Left ventricle myocardium inferior (tissue), 1 donor: ENCODE results near the gene MAP6. TPM values are rescaled to one million over a fixed set of nuclear protein-coding genes. Genes with fewer than 3 reads are reported as not detected.
A peak's percentile ranks its signal among the peaks of the same experiment; 100 is the strongest.

Experiments
- DNase-seq: peaks from one replicate; pipeline ENCODE4 v3.0.0-alpha.2; 2020
- H3K27ac ChIP-seq: fragments of 200-600 bp; replicated peaks from 2 replicates; pipeline ENCODE4 v1.8.0; 2021
- H3K27me3 ChIP-seq: fragments of 200-600 bp; 2 replicates; pipeline ENCODE4 v1.8.0; 2021; ENCODE audit warnings: low read depth
- H3K36me3 ChIP-seq: fragments of 200-600 bp; 2 replicates; pipeline ENCODE4 v1.8.0; 2021
- H3K4me1 ChIP-seq: fragments of 200-600 bp; 2 replicates; pipeline ENCODE4 v1.8.0; 2021
- H3K4me3 ChIP-seq: fragments of 200-600 bp; 2 replicates; pipeline ENCODE4 v1.8.0; 2021; ENCODE audit warnings: mild to moderate bottlenecking, moderate library complexity
- H3K9me3 ChIP-seq: fragments of 200-600 bp; replicated peaks from 2 replicates; pipeline ENCODE4 v1.8.0; 2021
- CTCF ChIP-seq: fragments of 200-600 bp; IDR thresholded peaks from 2 replicates; pipeline ENCODE4 v1.8.0; 2021; ENCODE audit warnings: antibody characterized with exemption, mild to moderate bottlenecking, borderline replicate concordance
- intact Hi-C: fragments of 100-400 bp; cut with micrococcal nuclease; formaldehyde crosslinking; loops from one replicate; pipeline ENCODE4 v1.11.0; 2022
- total RNA-seq: library from RNA; stranded (reverse); fragmentation: NEBNext Ultra II Directional; extraction: Animal tissue kit (Norgen Biotek cat#: 25700); gene quantifications from one replicate; pipeline ENCODE4 v1.2.1, GENCODE V29; 2021
- donor health status: DM: no; HTN: yes; CAD: no; lungs with severe emphysema.

MAP6 gene
- total RNA-seq, 1 donor from 2014 or later = 5.7 TPM

DNA sequence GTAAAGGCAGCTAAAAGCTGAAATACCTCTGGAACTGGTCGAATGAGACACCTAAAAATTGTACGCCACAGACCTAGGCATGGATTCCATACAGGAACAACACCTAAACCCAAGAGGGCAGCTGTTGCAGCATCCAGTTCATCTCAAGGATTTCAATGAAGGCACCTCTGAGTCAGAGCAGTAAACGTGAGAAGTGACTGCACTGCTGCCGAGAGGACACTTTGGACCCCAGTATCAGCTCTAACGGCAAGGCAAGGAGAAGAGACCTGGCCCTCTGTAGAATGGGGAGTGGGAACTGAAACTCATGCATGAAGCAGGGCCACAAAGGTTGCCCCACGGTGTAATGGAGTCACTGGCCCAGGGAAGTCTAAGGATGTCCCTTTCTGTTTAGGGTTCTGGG, 23.9 kb downstream of the MAP6 start:
- H3K36me3 ChIP-seq = no peaks in the 10 kb centered on the region
- no peak overlapping the region for H3K27ac ChIP-seq
- peaks cover 3% of the 10 kb centered on the region for H3K4me1 ChIP-seq
- H3K4me3 ChIP-seq = no peak overlapping the region
- DNase-seq = no peak
- intact Hi-C loops = no loop called here
- H3K27me3 ChIP-seq = no peaks in the 10 kb centered on the region
- no peak for TF ChIP-seq CTCF
- H3K9me3 ChIP-seq = no peaks in the 10 kb centered on the region

GRCh38 chr11:75644370-75644769, 24.5 kb downstream of the MAP6 start:
- H3K4me1 ChIP-seq = peaks cover 9% of the 10 kb centered on the region
- intact Hi-C loops = no loop called here
- H3K9me3 ChIP-seq = no peaks in the 10 kb centered on the region
- no peak overlapping the region for H3K27ac ChIP-seq
- TF ChIP-seq CTCF = no peak
- no peaks in the 10 kb centered on the region for H3K36me3 ChIP-seq
- no peak overlapping the region for H3K4me3 ChIP-seq
- no peaks in the 10 kb centered on the region for H3K27me3 ChIP-seq
- DNase-seq = no peak

GRCh38 chr11:75642402-75643113, 26.3 kb downstream of the MAP6 start:
- H3K36me3 ChIP-seq = no peaks in the 10 kb centered on the region
- no peak for DNase-seq
- H3K27me3 ChIP-seq = no peaks in the 10 kb centered on the region
- H3K9me3 ChIP-seq = no peaks in the 10 kb centered on the region
- no peak for TF ChIP-seq CTCF
- H3K4me1 ChIP-seq = peaks cover 10% of the 10 kb centered on the region
- intact Hi-C loops = no loop called here
- H3K27ac ChIP-seq = no peak overlapping the region
- H3K4me3 ChIP-seq = no peak overlapping the region

DNA sequence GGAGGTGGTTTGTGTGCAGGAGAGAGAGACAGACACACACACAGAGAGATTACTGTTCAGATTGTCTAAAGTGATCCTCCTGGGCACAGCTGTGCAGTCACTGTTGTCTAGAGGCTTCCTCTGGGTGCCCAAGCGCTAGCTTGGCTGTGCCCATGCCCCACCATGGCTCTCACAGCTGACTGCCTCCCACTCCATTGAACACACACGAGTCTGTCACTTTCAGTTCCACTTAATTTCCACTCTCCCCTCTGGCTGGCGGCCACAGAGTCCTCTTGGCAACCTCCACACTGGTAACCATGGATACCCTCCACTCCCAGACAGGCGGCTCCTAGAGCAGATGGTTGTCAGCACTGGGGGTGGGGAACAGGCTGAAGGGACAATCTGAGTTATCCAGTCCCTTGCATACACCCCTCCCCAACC, 29.1 kb downstream of the MAP6 start:
- intact Hi-C loops = no loop called here
- Histone ChIP-seq H3K4me3 (no peak overlapping the region), H3K4me1 (peaks cover 21% of the 10 kb centered on the region), H3K27ac (no peak overlapping the region), H3K27me3 (no peaks in the 10 kb centered on the region), H3K9me3 (no peaks in the 10 kb centered on the region), H3K36me3 (no peaks in the 10 kb centered on the region)
- DNase-seq = peak; percentile 78
- TF ChIP-seq CTCF = no peak

DNA sequence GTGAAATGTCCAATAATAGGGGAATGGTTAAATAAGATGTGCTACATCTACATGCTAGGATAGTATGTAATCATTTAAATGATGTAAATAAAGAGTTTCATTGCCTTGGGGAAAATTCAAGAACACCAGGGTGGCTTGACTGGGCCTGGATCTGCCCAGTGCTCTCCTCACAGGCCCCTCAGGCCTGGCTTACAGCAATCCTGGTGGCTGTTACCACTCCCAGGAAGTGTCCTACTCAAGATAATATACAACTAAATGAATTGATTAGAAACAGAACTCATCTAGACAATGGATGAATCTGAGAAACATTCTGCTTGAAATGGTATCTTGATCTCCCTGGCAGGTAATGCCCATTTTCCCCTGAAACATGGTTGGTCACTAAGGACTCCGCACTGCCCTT, 30.8 kb downstream of the MAP6 start:
- DNase-seq = no peak
- Histone ChIP-seq H3K27me3 (no peaks in the 10 kb centered on the region), H3K4me1 (peaks cover 28% of the 10 kb centered on the region), H3K4me3 (no peak overlapping the region), H3K27ac (no peak overlapping the region), H3K36me3 (no peaks in the 10 kb centered on the region), H3K9me3 (no peaks in the 10 kb centered on the region)
- intact Hi-C loops = no loop called here
- no peak for TF ChIP-seq CTCF
